Activated T-cell treated with anti-CD3 and anti-CD28 coated beads, Interleukin-2, amount 50 U/mL, for 24 hours (primary cell): ENCODE measurements around the gene DSCAML1.

Source experiments
- DNase-seq: peaks from one replicate; pipeline ENCODE4 v3.0.0-alpha.2; 2020
- H3K27ac Mint-ChIP-seq: 2 replicates; pipeline ENCODE4 v1.8.0; 2020; ENCODE audit warnings: mild to moderate bottlenecking, mixed read lengths
- H3K27me3 Mint-ChIP-seq: 2 replicates; pipeline ENCODE4 v1.8.0; 2020; ENCODE audit warnings: mixed read lengths
- H3K36me3 Mint-ChIP-seq: 2 replicates; pipeline ENCODE4 v1.8.0; 2020; ENCODE audit warnings: low read depth, mixed read lengths
- H3K4me1 Mint-ChIP-seq: 2 replicates; pipeline ENCODE4 v1.8.0; 2020; ENCODE audit warnings: low read depth, mixed read lengths
- H3K4me3 Mint-ChIP-seq: 2 replicates; pipeline ENCODE4 v1.8.0; 2020; ENCODE audit warnings: mild to moderate bottlenecking, moderate library complexity, mixed read lengths
- H3K9me3 Mint-ChIP-seq: 2 replicates; pipeline ENCODE4 v1.8.0; 2020; ENCODE audit warnings: mixed read lengths

Gene DSCAML1

DNA sequence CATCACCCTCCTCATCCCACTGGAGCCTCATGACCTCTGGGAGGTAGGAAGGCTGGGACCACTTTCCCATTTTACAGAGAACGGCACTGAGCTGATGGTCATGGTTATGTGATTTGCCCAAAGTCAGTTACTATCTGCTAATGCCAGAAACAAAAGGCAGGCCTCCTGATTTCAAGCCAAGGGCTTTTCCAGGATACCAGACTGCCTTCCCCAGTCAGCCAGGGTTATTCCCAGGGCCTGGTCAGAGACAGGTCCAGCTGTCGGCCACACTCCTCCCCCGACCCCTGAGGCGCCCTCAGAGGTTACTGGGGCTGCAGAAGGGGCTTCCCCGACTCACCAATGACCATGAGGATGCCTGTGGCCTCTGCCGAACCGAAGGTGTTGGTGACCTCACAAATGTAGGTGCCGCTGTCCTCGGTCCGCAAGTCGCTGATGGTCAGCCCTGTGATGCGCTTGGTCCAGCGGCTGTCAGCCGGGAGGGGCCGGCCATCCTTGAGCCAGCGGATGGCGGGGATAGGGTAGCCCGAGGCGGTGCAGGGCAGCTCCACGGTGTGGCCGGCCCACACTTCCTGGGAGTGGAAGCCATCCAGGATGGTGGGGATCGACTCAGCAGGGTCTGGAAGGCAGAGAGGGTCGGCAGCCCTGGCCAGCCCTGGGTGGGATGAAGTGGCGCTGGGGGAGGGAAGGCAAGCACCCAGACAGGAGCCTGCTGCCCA, 272.4 kb downstream of the DSCAML1 start:
- H3K27me3 Mint-ChIP-seq, result peaks cover 7% of the 10 kb centered on the region
- no peak for DNase-seq
- H3K4me1 Mint-ChIP-seq, result no peaks in the 10 kb centered on the region
- H3K27ac Mint-ChIP-seq, result no peak overlapping the region
- no peak overlapping the region for H3K4me3 Mint-ChIP-seq
- no peaks in the 10 kb centered on the region for H3K36me3 Mint-ChIP-seq
- H3K9me3 Mint-ChIP-seq, result no peaks in the 10 kb centered on the region

DNA sequence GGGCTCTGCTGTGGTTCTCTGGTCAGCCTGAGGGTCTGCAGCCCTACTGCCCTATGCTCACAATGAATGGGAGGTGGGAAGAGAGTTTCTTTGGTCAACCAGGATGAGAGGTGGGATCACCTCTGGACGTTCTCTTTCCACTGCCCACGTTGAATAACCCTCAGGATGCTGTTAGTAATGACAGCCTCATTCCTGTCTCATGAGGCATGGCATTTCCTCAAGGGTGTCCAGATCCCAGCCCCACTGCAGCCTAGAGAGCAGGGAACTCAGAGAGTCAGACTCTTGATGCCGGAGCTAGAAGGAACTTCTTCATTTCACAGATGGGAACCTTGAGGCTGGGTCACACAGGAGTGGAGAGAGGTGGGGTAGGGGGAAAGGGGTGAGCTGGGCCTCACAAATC, 273.3 kb downstream of the DSCAML1 start:
- Mint-ChIP-seq H3K36me3 (no peaks in the 10 kb centered on the region), H3K27me3 (peaks cover 7% of the 10 kb centered on the region), H3K9me3 (no peaks in the 10 kb centered on the region), H3K4me3 (no peak overlapping the region), H3K4me1 (no peaks in the 10 kb centered on the region), H3K27ac (no peak overlapping the region)
- no peak for DNase-seq

DNA sequence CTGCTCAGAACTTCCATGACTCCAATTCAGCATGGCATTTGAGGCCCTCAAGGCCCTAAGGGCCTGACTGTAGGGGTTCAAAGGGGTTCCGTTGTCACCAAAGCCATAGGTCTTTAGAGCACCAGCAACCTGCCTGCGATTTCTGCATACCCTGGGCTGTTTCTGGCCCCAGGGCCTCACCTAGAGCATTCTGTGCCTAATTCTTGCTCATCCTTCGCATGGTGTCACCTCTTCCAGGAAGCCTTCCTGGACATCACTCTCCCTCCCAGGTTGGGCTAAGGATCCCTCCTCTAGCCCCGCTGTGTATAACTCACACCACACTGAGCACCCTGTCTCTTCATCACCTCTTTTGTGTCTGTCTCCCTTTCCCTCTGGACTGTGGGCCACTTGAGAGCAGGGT, 275.0 kb downstream of the DSCAML1 start:
- DNase-seq, result no peak
- no peak overlapping the region for H3K4me3 Mint-ChIP-seq
- no peaks in the 10 kb centered on the region for H3K9me3 Mint-ChIP-seq
- no peaks in the 10 kb centered on the region for H3K4me1 Mint-ChIP-seq
- H3K27me3 Mint-ChIP-seq, result no peaks in the 10 kb centered on the region
- no peak overlapping the region for H3K27ac Mint-ChIP-seq
- H3K36me3 Mint-ChIP-seq, result no peaks in the 10 kb centered on the region

DNA sequence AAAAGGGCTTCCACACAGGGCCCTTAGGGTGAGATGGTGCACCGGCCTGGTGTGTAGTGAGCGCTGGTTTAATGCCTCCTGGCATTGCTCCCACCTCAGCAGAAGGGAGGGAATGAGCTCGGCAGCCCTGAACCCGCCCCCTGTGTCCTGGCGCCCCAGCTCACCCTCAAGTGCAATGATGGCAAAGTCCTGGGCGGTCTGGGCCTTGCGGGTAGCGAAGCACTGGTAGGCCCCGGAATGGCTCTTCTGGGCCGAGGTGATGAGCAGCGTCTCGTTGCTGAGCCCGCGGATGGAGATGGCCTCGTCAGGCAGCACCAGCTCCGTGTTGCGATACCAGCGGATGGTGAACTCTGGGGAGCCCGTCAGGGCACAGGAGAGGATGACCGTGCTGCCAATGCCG, 276.1 kb downstream of the DSCAML1 start:
- Mint-ChIP-seq H3K4me1 (no peaks in the 10 kb centered on the region), H3K9me3 (no peaks in the 10 kb centered on the region), H3K27me3 (no peaks in the 10 kb centered on the region)

DNA sequence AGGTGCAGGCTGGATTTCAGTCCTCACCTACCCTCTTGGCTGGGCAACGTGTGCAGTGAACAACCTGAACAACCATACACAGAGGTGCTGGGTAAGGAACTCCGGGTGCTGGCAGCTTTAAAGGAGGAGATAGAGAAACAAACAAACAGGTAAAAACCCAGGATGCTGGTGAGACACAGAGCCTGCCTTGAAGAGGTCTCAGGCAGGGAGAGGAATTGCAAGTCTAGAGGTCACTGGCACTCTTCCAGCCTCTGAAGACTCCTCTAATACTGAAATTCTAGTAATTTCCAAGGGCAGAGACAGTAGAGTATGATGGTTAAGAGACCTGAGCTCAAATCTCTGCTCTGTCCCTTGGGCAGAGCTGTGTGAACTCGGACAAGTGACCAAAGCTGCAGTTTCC, 276.8 kb downstream of the DSCAML1 start:
- Mint-ChIP-seq H3K4me1 (no peaks in the 10 kb centered on the region), H3K9me3 (no peaks in the 10 kb centered on the region), H3K36me3 (no peaks in the 10 kb centered on the region), H3K27me3 (no peaks in the 10 kb centered on the region), H3K4me3 (no peak overlapping the region), H3K27ac (no peak overlapping the region)
- no peak for DNase-seq

More for the DNA sequence above, 276.1 kb downstream of the DSCAML1 start:
- Mint-ChIP-seq H3K4me3 (no peak overlapping the region), H3K36me3 (no peaks in the 10 kb centered on the region), H3K27ac (no peak overlapping the region)
- DNase-seq, result no peak

GRCh38 chr11:117519590-117519989, 277.4 kb downstream of the DSCAML1 start:
- no peaks in the 10 kb centered on the region for H3K27me3 Mint-ChIP-seq

DNA sequence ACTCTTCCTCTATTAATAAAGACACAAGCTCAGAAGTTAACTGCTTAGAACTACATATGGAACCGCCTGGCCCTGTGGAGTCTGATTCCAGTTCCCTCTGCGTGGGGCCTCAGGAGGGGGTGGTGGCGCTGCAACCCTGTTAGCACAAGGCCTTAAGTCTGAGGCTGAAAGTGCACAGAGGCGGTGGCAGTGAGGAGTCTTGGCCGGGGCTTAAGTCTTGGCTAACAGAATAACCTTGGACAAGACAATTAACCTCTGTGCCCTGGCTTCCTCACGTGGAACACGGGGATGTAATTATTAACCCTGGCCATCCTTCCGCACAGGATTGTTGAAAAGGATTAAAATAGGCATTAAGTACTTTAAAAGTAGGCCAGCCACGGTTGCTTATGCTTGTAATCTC, 277.8 kb downstream of the DSCAML1 start:
- Mint-ChIP-seq H3K4me1 (no peaks in the 10 kb centered on the region), H3K27ac (no peak overlapping the region), H3K9me3 (no peaks in the 10 kb centered on the region), H3K4me3 (no peak overlapping the region), H3K36me3 (no peaks in the 10 kb centered on the region), H3K27me3 (no peaks in the 10 kb centered on the region)
- no peak for DNase-seq

More at GRCh38 chr11:117519590-117519989, 277.4 kb downstream of the DSCAML1 start:
- Mint-ChIP-seq H3K36me3 (no peaks in the 10 kb centered on the region), H3K9me3 (no peaks in the 10 kb centered on the region), H3K4me1 (no peaks in the 10 kb centered on the region), H3K27ac (no peak overlapping the region), H3K4me3 (no peak overlapping the region)
- DNase-seq, result no peak

GRCh38 chr11:117518455-117518854, 278.6 kb downstream of the DSCAML1 start:
- DNase-seq, result no peak
- H3K36me3 Mint-ChIP-seq, result no peaks in the 10 kb centered on the region
- no peaks in the 10 kb centered on the region for H3K9me3 Mint-ChIP-seq
- no peaks in the 10 kb centered on the region for H3K27me3 Mint-ChIP-seq
- H3K4me3 Mint-ChIP-seq, result no peak overlapping the region
- H3K27ac Mint-ChIP-seq, result no peak overlapping the region
- H3K4me1 Mint-ChIP-seq, result no peaks in the 10 kb centered on the region

- H3K36me3 Mint-ChIP-seq, result no peaks in the 10 kb centered on the region
- H3K27ac Mint-ChIP-seq, result no peak overlapping the region
- DNase-seq, result no peak
- H3K4me3 Mint-ChIP-seq, result no peak overlapping the region
- no peaks in the 10 kb centered on the region for H3K9me3 Mint-ChIP-seq
- no peaks in the 10 kb centered on the region for H3K4me1 Mint-ChIP-seq
- no peaks in the 10 kb centered on the region for H3K27me3 Mint-ChIP-seq
These were observed 279.9 kb downstream of the DSCAML1 start for GRCh38 chr11:117517097-117517496.

GRCh38 chr11:117515892-117516787, 280.9 kb downstream of the DSCAML1 start:
- H3K36me3 Mint-ChIP-seq, result no peaks in the 10 kb centered on the region
- DNase-seq, result no peak
- no peak overlapping the region for H3K4me3 Mint-ChIP-seq
- peaks cover 3% of the 10 kb centered on the region for H3K27me3 Mint-ChIP-seq
- no peaks in the 10 kb centered on the region for H3K9me3 Mint-ChIP-seq
- no peaks in the 10 kb centered on the region for H3K4me1 Mint-ChIP-seq
- no peak overlapping the region for H3K27ac Mint-ChIP-seq

GRCh38 chr11:117514256-117514655, 282.8 kb downstream of the DSCAML1 start:
- Mint-ChIP-seq H3K27me3 (peaks cover 3% of the 10 kb centered on the region), H3K9me3 (no peaks in the 10 kb centered on the region), H3K4me3 (no peak overlapping the region), H3K27ac (no peak overlapping the region), H3K4me1 (no peaks in the 10 kb centered on the region), H3K36me3 (no peaks in the 10 kb centered on the region)
- DNase-seq, result no peak

GRCh38 chr11:117513666-117514065, 283.4 kb downstream of the DSCAML1 start:
- H3K27me3 Mint-ChIP-seq, result peaks cover 3% of the 10 kb centered on the region

GRCh38 chr11:117511931-117512539, 285.0 kb downstream of the DSCAML1 start:
- H3K9me3 Mint-ChIP-seq, result no peaks in the 10 kb centered on the region
- H3K4me1 Mint-ChIP-seq, result no peaks in the 10 kb centered on the region
- no peak overlapping the region for H3K27ac Mint-ChIP-seq
- no peak overlapping the region for H3K4me3 Mint-ChIP-seq
- H3K27me3 Mint-ChIP-seq, result peaks cover 3% of the 10 kb centered on the region
- no peaks in the 10 kb centered on the region for H3K36me3 Mint-ChIP-seq
- DNase-seq, result no peak

More at GRCh38 chr11:117513666-117514065, 283.4 kb downstream of the DSCAML1 start:
- DNase-seq, result no peak
- Mint-ChIP-seq H3K36me3 (no peaks in the 10 kb centered on the region), H3K4me1 (no peaks in the 10 kb centered on the region), H3K9me3 (no peaks in the 10 kb centered on the region), H3K4me3 (no peak overlapping the region), H3K27ac (no peak overlapping the region)

DNA sequence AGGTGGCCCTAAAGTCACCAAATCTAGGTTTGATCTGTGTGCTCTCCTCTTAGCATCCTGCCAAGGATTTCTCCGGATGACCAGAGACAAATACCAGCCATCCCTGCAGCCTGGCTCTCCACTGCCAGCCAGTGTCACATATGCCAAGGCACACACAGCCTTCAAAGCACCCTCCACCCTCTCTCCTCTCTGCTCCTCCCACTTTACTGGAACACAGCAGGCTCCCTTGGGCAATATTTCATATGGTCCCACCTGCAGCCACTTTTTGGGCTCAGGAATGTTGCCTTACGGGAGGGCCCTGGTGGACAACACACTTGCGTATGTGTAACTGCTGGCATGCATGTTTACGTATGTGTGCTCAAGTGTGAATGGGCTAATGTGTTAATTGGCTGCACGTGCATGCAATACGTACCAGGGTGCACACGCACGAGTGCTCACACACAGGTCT, 285.5 kb downstream of the DSCAML1 start:
- H3K27ac Mint-ChIP-seq, result no peak overlapping the region
- no peaks in the 10 kb centered on the region for H3K4me1 Mint-ChIP-seq
- H3K4me3 Mint-ChIP-seq, result no peak overlapping the region
- DNase-seq, result no peak
- no peaks in the 10 kb centered on the region for H3K9me3 Mint-ChIP-seq
- no peaks in the 10 kb centered on the region for H3K36me3 Mint-ChIP-seq
- H3K27me3 Mint-ChIP-seq, result peaks cover 3% of the 10 kb centered on the region

DNA sequence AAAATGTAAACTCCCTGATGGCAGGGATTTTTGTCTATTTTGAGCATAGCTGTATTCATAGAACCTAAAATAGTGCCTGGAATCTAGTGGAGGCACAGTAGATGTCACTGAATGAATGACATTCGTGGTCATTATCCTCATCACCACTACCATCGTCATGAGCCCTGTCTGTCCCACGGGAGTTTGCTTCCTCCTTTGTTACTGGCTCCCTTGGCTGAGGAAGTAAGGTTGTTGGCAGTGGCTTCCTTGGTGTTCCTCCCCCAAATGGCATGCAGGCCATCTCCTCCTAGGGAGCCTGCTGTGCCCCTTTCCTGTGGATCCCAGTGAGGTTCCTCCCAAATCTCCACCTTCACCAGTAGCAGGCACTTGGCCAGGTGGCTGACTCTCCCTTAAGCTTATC, 286.4 kb downstream of the DSCAML1 start:
- Mint-ChIP-seq H3K27ac (no peak overlapping the region), H3K36me3 (no peaks in the 10 kb centered on the region), H3K4me3 (no peak overlapping the region), H3K27me3 (peaks cover 3% of the 10 kb centered on the region), H3K4me1 (no peaks in the 10 kb centered on the region), H3K9me3 (no peaks in the 10 kb centered on the region)
- DNase-seq, result no peak
